Activated naive CD8-positive, alpha-beta T cell treated with anti-CD3 and anti-CD28 coated beads, Interleukin-2, amount 10 ng/mL, durations not matched to agents 7 days and 5 days (primary cell): ENCODE data around the gene SP8. TPM values are rescaled to one million over a fixed set of nuclear protein-coding genes. Genes with fewer than 3 reads are reported as not detected.

Source experiments
- ATAC-seq: fragments of 150-1000 bp; cut with Tn5 transposase; one replicate; pipeline ENCODE4 v1.10.0; 2021; ENCODE audit warnings: low read depth, moderate library complexity
- POLR2A ChIA-PET: fragments of 350-600 bp; sonication (Branson Sonifier 250); formaldehyde crosslinking; loops from one replicate; lab custom pipeline; 2021; ENCODE audit warnings: antibody characterized with exemption; lab: Charles Lee
- DNase-seq: peaks from one replicate; pipeline ENCODE4 v3.0.0; 2021
- H3K27ac Mint-ChIP-seq: one replicate; pipeline ENCODE4 v1.8.0; 2022; ENCODE audit warnings: mild to moderate bottlenecking, mixed read lengths
- H3K27me3 Mint-ChIP-seq: one replicate; pipeline ENCODE4 v1.8.0; 2022; ENCODE audit warnings: mild to moderate bottlenecking, moderate library complexity, mixed read lengths
- H3K36me3 Mint-ChIP-seq: one replicate; pipeline ENCODE4 v1.8.0; 2021; ENCODE audit warnings: mild to moderate bottlenecking, mixed read lengths
- H3K4me1 Mint-ChIP-seq: one replicate; pipeline ENCODE4 v1.8.0; 2021; ENCODE audit warnings: mixed read lengths
- H3K4me3 Mint-ChIP-seq: one replicate; pipeline ENCODE4 v1.8.0; 2022; ENCODE audit warnings: mild to moderate bottlenecking, moderate library complexity, mixed read lengths
- H3K9me3 Mint-ChIP-seq: one replicate; pipeline ENCODE4 v1.8.0; 2021; ENCODE audit warnings: mixed read lengths
- total RNA-seq, 2 experiments: library from RNA; stranded (reverse); gene quantifications; one replicate each; pipeline ENCODE4 v1.2.3, GENCODE V29; 2021

Gene SP8
- total RNA-seq, 2 experiments from 2014 or later, result not detected

GRCh38 chr7:20777377-20778062 is 9.2 kb downstream of the SP8 start:
- no peaks in the 10 kb centered on the region for H3K9me3 Mint-ChIP-seq
- peak overlapping the region; percentile 70 for H3K4me3 Mint-ChIP-seq
- ATAC-seq, result peak; percentile 33
- POLR2A ChIA-PET, result no interaction called here
- H3K27ac Mint-ChIP-seq, result peak overlapping the region; percentile 57
- peaks cover 6% of the 10 kb centered on the region for H3K4me1 Mint-ChIP-seq
- H3K27me3 Mint-ChIP-seq, result peaks cover 72% of the 10 kb centered on the region
- H3K36me3 Mint-ChIP-seq, result peaks cover 7% of the 10 kb centered on the region
- DNase-seq, result no peak

- Mint-ChIP-seq H3K27ac (no peak overlapping the region), H3K27me3 (peaks cover 66% of the 10 kb centered on the region), H3K9me3 (no peaks in the 10 kb centered on the region), H3K4me1 (peaks cover 6% of the 10 kb centered on the region), H3K36me3 (peaks cover 7% of the 10 kb centered on the region), H3K4me3 (peak overlapping the region; percentile 42)
- POLR2A ChIA-PET, result no interaction called here
- ATAC-seq, result no peak
- no peak for DNase-seq
Observed at GRCh38 chr7:20776942-20777341, 9.7 kb downstream of the SP8 start.

- Mint-ChIP-seq H3K4me3 (no peak overlapping the region), H3K27ac (no peak overlapping the region), H3K9me3 (no peaks in the 10 kb centered on the region), H3K27me3 (peaks cover 61% of the 10 kb centered on the region), H3K4me1 (peaks cover 6% of the 10 kb centered on the region), H3K36me3 (peaks cover 7% of the 10 kb centered on the region)
- DNase-seq, result no peak
- no peak for ATAC-seq
- POLR2A ChIA-PET, result no interaction called here
Observed at GRCh38 chr7:20776214-20776911, 10.3 kb downstream of the SP8 start.

GRCh38 chr7:20754001-20754400 is 32.7 kb downstream of the SP8 start:
- no peak for DNase-seq
- Mint-ChIP-seq H3K9me3 (no peaks in the 10 kb centered on the region), H3K4me3 (no peak overlapping the region), H3K27me3 (no peaks in the 10 kb centered on the region), H3K27ac (no peak overlapping the region), H3K36me3 (no peaks in the 10 kb centered on the region), H3K4me1 (no peaks in the 10 kb centered on the region)
- POLR2A ChIA-PET, result no interaction called here
- ATAC-seq, result no peak

DNA sequence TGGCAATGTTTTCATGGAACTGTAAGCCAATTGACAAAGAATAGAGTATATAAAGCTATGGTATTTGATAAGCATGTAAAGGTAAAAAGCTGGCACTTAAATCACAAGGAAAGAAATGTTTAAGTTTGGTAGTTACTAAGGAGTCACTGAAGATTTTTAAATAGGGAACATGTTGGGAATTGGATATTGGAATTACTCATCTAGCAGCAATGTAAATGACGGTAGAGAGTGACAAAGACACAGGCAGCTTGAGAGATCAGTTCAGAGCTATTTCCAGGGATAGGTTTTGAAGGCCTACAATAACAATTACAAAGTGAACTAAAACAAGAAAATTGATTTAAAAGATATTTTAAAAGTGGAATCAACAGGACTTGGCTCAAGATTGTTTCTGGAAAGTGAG is 36.8 kb downstream of the SP8 start:
- no peaks in the 10 kb centered on the region for H3K9me3 Mint-ChIP-seq
- H3K36me3 Mint-ChIP-seq, result no peaks in the 10 kb centered on the region
- H3K27me3 Mint-ChIP-seq, result no peaks in the 10 kb centered on the region
- no peak overlapping the region for H3K4me3 Mint-ChIP-seq
- no peaks in the 10 kb centered on the region for H3K4me1 Mint-ChIP-seq
- H3K27ac Mint-ChIP-seq, result no peak overlapping the region
- ATAC-seq, result no peak
- DNase-seq, result no peak
- POLR2A ChIA-PET, result no interaction called here

DNA sequence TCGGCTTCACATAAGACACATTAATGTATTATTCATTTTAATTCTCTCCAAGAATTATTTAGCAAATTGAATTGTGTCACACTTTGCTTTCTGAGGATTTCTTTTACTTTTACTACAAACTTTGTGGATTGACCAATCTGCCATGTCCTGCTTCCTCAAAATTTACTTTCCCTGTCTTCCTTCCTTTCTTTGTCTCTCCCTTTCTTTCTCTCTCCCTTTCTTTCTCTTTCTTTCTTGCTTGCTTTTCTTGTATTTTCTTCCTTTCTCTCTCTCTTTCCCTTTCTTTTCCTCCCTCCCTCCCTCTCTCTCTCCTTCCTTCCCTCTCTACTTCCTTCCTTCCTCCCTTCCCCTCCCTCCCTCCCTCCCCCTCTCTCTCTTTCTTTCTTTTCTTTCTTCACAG is 37.8 kb downstream of the SP8 start:
- no peak overlapping the region for H3K4me3 Mint-ChIP-seq
- ATAC-seq (no peak), DNase-seq (no peak)
- no peaks in the 10 kb centered on the region for H3K9me3 Mint-ChIP-seq
- no peaks in the 10 kb centered on the region for H3K4me1 Mint-ChIP-seq
- POLR2A ChIA-PET, result no interaction called here
- H3K36me3 Mint-ChIP-seq, result no peaks in the 10 kb centered on the region
- no peak overlapping the region for H3K27ac Mint-ChIP-seq
- no peaks in the 10 kb centered on the region for H3K27me3 Mint-ChIP-seq

DNA sequence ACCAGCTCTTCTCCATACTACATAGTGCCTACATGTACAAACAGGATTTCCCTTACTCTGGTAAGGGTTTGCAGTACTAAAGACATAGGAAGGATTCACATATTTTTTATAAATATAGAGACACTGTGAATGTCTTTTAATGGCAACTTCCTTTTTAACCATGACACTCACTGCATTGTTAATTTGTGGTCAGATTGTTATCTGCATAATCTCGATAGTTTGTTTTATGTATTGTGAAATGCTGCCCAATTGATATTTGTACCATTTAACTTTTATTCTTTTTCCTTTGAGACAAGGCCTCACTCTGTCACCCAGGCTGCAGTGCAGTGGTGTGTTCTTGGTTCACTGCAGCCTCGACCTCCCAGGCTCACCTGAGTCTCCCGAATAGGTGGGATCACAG is 39.7 kb downstream of the SP8 start:
- H3K9me3 Mint-ChIP-seq, result no peaks in the 10 kb centered on the region
- no peak for DNase-seq
- no peaks in the 10 kb centered on the region for H3K4me1 Mint-ChIP-seq
- POLR2A ChIA-PET, result no interaction called here
- H3K27me3 Mint-ChIP-seq, result no peaks in the 10 kb centered on the region
- no peak overlapping the region for H3K27ac Mint-ChIP-seq
- no peak overlapping the region for H3K4me3 Mint-ChIP-seq
- no peaks in the 10 kb centered on the region for H3K36me3 Mint-ChIP-seq
- ATAC-seq, result no peak

- H3K9me3 Mint-ChIP-seq, result no peaks in the 10 kb centered on the region
Observed at GRCh38 chr7:20745702-20746101, 41.0 kb downstream of the SP8 start.

DNA sequence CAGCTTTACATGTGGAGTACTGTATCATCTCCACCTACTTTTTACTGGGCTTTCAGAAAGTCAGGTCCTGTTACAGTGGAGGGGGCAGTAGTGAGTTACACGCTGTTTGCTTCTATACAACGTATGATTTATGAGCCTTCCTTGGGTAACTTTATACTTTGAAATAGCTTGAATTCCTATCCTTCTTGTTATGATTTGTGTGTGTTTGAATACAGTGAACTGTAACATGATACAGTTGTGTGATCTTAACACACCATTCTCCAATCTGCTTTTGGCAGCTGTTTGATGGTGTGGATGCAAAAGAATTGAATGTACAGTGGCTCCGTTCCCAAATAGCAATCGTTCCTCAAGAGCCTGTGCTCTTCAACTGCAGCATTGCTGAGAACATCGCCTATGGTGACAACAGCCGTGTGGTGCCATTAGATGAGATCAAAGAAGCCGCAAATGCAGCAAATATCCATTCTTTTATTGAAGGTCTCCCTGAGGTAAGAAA is 41.7 kb downstream of the SP8 start:
- DNase-seq (no peak), ATAC-seq (no peak)
- Mint-ChIP-seq H3K9me3 (no peaks in the 10 kb centered on the region), H3K27me3 (no peaks in the 10 kb centered on the region), H3K36me3 (no peaks in the 10 kb centered on the region), H3K4me1 (no peaks in the 10 kb centered on the region), H3K4me3 (no peak overlapping the region), H3K27ac (no peak overlapping the region)
- POLR2A ChIA-PET, result no interaction called here

More at GRCh38 chr7:20745702-20746101, 41.0 kb downstream of the SP8 start:
- Mint-ChIP-seq H3K27me3 (no peaks in the 10 kb centered on the region), H3K27ac (no peak overlapping the region), H3K4me3 (no peak overlapping the region), H3K36me3 (no peaks in the 10 kb centered on the region), H3K4me1 (no peaks in the 10 kb centered on the region)
- ATAC-seq (no peak), DNase-seq (no peak)
- POLR2A ChIA-PET, result no interaction called here

- ATAC-seq, result no peak
- Mint-ChIP-seq H3K4me3 (no peak overlapping the region), H3K36me3 (no peaks in the 10 kb centered on the region), H3K27me3 (no peaks in the 10 kb centered on the region), H3K4me1 (no peaks in the 10 kb centered on the region), H3K27ac (no peak overlapping the region), H3K9me3 (no peaks in the 10 kb centered on the region)
- no peak for DNase-seq
- POLR2A ChIA-PET, result no interaction called here
Observed at GRCh38 chr7:20742913-20743312, 43.8 kb downstream of the SP8 start.

DNA sequence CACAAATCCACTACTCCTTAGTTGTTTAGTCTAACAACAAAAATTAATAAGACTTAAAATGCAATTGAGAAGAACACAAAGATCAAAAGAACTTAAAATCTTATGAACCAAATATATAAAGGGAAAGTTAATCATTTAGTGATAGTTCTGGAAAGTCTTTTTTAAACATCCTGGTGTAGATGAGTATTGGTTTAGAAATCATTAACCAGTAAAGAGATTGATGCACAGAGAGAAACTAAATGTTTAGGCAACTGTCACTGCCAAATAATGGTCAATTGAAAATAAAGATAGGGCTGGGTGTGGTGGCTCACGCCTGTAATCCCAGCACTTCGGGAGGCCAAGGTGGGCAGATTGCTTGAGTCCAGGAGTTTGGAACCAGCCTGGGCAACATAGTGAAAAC is 44.9 kb downstream of the SP8 start:
- Mint-ChIP-seq H3K27ac (no peak overlapping the region), H3K4me1 (no peaks in the 10 kb centered on the region), H3K36me3 (no peaks in the 10 kb centered on the region), H3K27me3 (no peaks in the 10 kb centered on the region), H3K9me3 (no peaks in the 10 kb centered on the region), H3K4me3 (no peak overlapping the region)
- POLR2A ChIA-PET, result no interaction called here
- no peak for ATAC-seq
- no peak for DNase-seq

- Mint-ChIP-seq H3K4me1 (no peaks in the 10 kb centered on the region), H3K27me3 (no peaks in the 10 kb centered on the region), H3K27ac (no peak overlapping the region), H3K9me3 (no peaks in the 10 kb centered on the region), H3K4me3 (no peak overlapping the region), H3K36me3 (no peaks in the 10 kb centered on the region)
- DNase-seq (no peak), ATAC-seq (no peak)
- POLR2A ChIA-PET, result no interaction called here
Observed at GRCh38 chr7:20738518-20739481, 47.9 kb downstream of the SP8 start.

- POLR2A ChIA-PET, result no interaction called here
- H3K4me1 Mint-ChIP-seq, result no peaks in the 10 kb centered on the region
- H3K27ac Mint-ChIP-seq, result no peak overlapping the region
- H3K9me3 Mint-ChIP-seq, result no peaks in the 10 kb centered on the region
- ATAC-seq, result no peak
- H3K36me3 Mint-ChIP-seq, result no peaks in the 10 kb centered on the region
- no peak overlapping the region for H3K4me3 Mint-ChIP-seq
- no peaks in the 10 kb centered on the region for H3K27me3 Mint-ChIP-seq
- no peak for DNase-seq
Observed at GRCh38 chr7:20737840-20738448, 48.7 kb downstream of the SP8 start.
